HEK293 (cell line): Measurements from ENCODE around the gene OLFM3.

Source experiments
- CTCF ChIA-PET: fragments of 350-600 bp; formaldehyde crosslinking; extraction: SDS; loops from one replicate; lab custom pipeline; 2021; ENCODE audit warnings: antibody characterized with exemption; lab: Yijun Ruan, JAX
- POLR2A ChIA-PET: fragments of 300-600 bp; formaldehyde crosslinking; extraction: SDS; loops from one replicate; lab custom pipeline; 2020; ENCODE audit warnings: antibody characterized with exemption, inconsistent platforms; lab: Yijun Ruan, JAX
- H3K27ac ChIP-seq: fragments of 200-500 bp; sonication (Bioruptor generic); 2 replicates; pipeline ENCODE4 v1.5.1; 2014; ENCODE audit warnings: low read depth, low read length, control low read depth, inconsistent platforms; ENCODE audit errors: extremely low read depth
- H3K36me3 ChIP-seq, 2 experiments: fragments of 200-500 bp in 1 of 2; sonication (Bioruptor generic) in 1 of 2; 1 replicate in 1 of 2; 2 replicates in 1 of 2; pipeline ENCODE4 v1.5.1; 2014 to 2017; ENCODE audit warnings: inconsistent platforms in 2 of 2, low read length in 2 of 2; ENCODE audit not compliant: control insufficient read depth in 2 of 2, insufficient read depth in 1 of 2
- H3K4me1 ChIP-seq: fragments of 200-500 bp; sonication (Bioruptor generic); 2 replicates; pipeline ENCODE4 v1.5.1; 2014; ENCODE audit warnings: mild to moderate bottlenecking, low read length, inconsistent platforms; ENCODE audit not compliant: control insufficient read depth, insufficient read depth
- H3K4me3 ChIP-seq: 2 replicates; pipeline ENCODE4 v1.5.1; 2011; ENCODE audit warnings: low read depth, mild to moderate bottlenecking, control low read depth, low read length, moderate library complexity
- H3K9me3 ChIP-seq: fragments of 200-500 bp; sonication (Bioruptor generic); 2 replicates; pipeline ENCODE4 v1.5.1; 2014; ENCODE audit warnings: low read depth, low read length, inconsistent platforms; ENCODE audit not compliant: control insufficient read depth, insufficient read depth
- ATF2 ChIP-seq: fragments of 450-650 bp; formaldehyde crosslinking; IDR thresholded peaks from 2 replicates; pipeline ENCODE4 v1.5.1; 2016; ENCODE audit warnings: missing biosample characterization, missing genetic modification characterization, low read depth
- BCL11A ChIP-seq: fragments of 450-650 bp; formaldehyde crosslinking; IDR thresholded peaks from 2 replicates; pipeline ENCODE4 v1.5.1; 2016; ENCODE audit warnings: low read depth, missing biosample characterization, missing genetic modification characterization
- HOXA7 ChIP-seq: sonication (generic); formaldehyde crosslinking; IDR thresholded peaks from 2 replicates; pipeline ENCODE4 v1.8.1; 2022; ENCODE audit warnings: missing genetic modification reagents, borderline replicate concordance
- KLF1 ChIP-seq: fragments of 450-650 bp; formaldehyde crosslinking; IDR thresholded peaks from 2 replicates; pipeline ENCODE4 v1.5.1; 2016; ENCODE audit warnings: missing biosample characterization, missing genetic modification characterization
- KLF16 ChIP-seq: fragments of 450-650 bp; formaldehyde crosslinking; IDR thresholded peaks from 2 replicates; pipeline ENCODE4 v1.5.1; 2017; ENCODE audit warnings: missing biosample characterization, missing genetic modification characterization
- KLF9 ChIP-seq: fragments of 450-650 bp; formaldehyde crosslinking; IDR thresholded peaks from 2 replicates; pipeline ENCODE4 v1.5.1; 2016; ENCODE audit warnings: missing biosample characterization, missing genetic modification characterization, low read depth
- REPIN1 ChIP-seq: fragments of 450-650 bp; formaldehyde crosslinking; IDR thresholded peaks from 2 replicates; pipeline ENCODE4 v1.5.1; 2017; ENCODE audit warnings: missing biosample characterization, missing genetic modification characterization, low read depth
- SCRT1 ChIP-seq: fragments of 450-650 bp; formaldehyde crosslinking; IDR thresholded peaks from 2 replicates; pipeline ENCODE4 v1.5.1; 2016; ENCODE audit warnings: missing biosample characterization, missing genetic modification characterization, borderline replicate concordance
- TCF7L2 ChIP-seq: IDR thresholded peaks from 2 replicates; pipeline ENCODE4 v1.6.1; 2011; ENCODE audit warnings: low read depth, mild to moderate bottlenecking, inconsistent platforms, low read length, moderate library complexity, borderline replicate concordance
- ZBTB8A ChIP-seq: fragments of 450-650 bp; formaldehyde crosslinking; IDR thresholded peaks from 2 replicates; pipeline ENCODE4 v1.5.1; 2016; ENCODE audit warnings: missing biosample characterization, missing genetic modification characterization
- ZFHX2 ChIP-seq: fragments of 450-650 bp; formaldehyde crosslinking; conservative IDR thresholded peaks from 2 replicates; pipeline ENCODE4 v1.5.1; 2016; ENCODE audit warnings: missing biosample characterization, missing genetic modification characterization
- ZNF132 ChIP-seq: fragments of 450-650 bp; formaldehyde crosslinking; IDR thresholded peaks from 2 replicates; pipeline ENCODE4 v1.5.1; 2017; ENCODE audit warnings: missing biosample characterization, missing genetic modification characterization, borderline replicate concordance
- ZNF146 ChIP-seq: fragments of 450-650 bp; formaldehyde crosslinking; IDR thresholded peaks from 2 replicates; pipeline ENCODE4 v1.5.1; 2016; ENCODE audit warnings: missing biosample characterization, missing genetic modification characterization
- ZNF157 ChIP-seq: fragments of 450-650 bp; formaldehyde crosslinking; IDR thresholded peaks from 2 replicates; pipeline ENCODE4 v1.5.1; 2016; ENCODE audit warnings: missing biosample characterization, missing genetic modification characterization
- ZNF174 ChIP-seq: fragments of 450-650 bp; formaldehyde crosslinking; IDR thresholded peaks from 2 replicates; pipeline ENCODE4 v1.5.0; 2017; ENCODE audit warnings: missing biosample characterization, mild to moderate bottlenecking, missing genetic modification characterization
- ZNF214 ChIP-seq: fragments of 450-650 bp; formaldehyde crosslinking; IDR thresholded peaks from 2 replicates; pipeline ENCODE4 v1.5.1; 2017; ENCODE audit warnings: missing biosample characterization, mild to moderate bottlenecking, missing genetic modification characterization, borderline replicate concordance
- ZNF26 ChIP-seq: fragments of 450-650 bp; formaldehyde crosslinking; IDR thresholded peaks from 2 replicates; pipeline ENCODE4 v1.5.1; 2016; ENCODE audit warnings: missing biosample characterization, missing genetic modification characterization
- ZNF274 ChIP-seq, 2 experiments: fragments of 200-500 bp in 1 of 2; fragments of 450-650 bp in 1 of 2; sonication (Bioruptor generic) in 1 of 2; formaldehyde crosslinking in 1 of 2; IDR thresholded peaks; 2 replicates each; pipeline versions ENCODE4 v1.5.1 to v1.6.1; 2014 to 2016; ENCODE audit warnings: borderline replicate concordance in 1 of 2, inconsistent platforms in 1 of 2, low read length in 1 of 2, missing biosample characterization in 1 of 2, missing genetic modification characterization in 1 of 2
- ZNF280C ChIP-seq: fragments of 450-650 bp; formaldehyde crosslinking; IDR thresholded peaks from 2 replicates; pipeline ENCODE4 v1.5.1; 2016; ENCODE audit warnings: missing biosample characterization, missing genetic modification characterization
- ZNF324 ChIP-seq: fragments of 450-650 bp; formaldehyde crosslinking; IDR thresholded peaks from 2 replicates; pipeline ENCODE4 v1.5.1; 2016; ENCODE audit warnings: missing biosample characterization, missing genetic modification characterization
- ZNF473 ChIP-seq: fragments of 450-650 bp; formaldehyde crosslinking; IDR thresholded peaks from 2 replicates; pipeline ENCODE4 v1.5.1; 2017; ENCODE audit warnings: missing biosample characterization, missing genetic modification characterization
- ZNF48 ChIP-seq: fragments of 450-650 bp; formaldehyde crosslinking; IDR thresholded peaks from 2 replicates; pipeline ENCODE4 v1.5.1; 2016; ENCODE audit warnings: missing biosample characterization, missing genetic modification characterization
- ZNF510 ChIP-seq: fragments of 450-650 bp; formaldehyde crosslinking; IDR thresholded peaks from 2 replicates; pipeline ENCODE4 v1.5.1; 2018; ENCODE audit warnings: mild to moderate bottlenecking, missing genetic modification characterization, missing biosample characterization; ENCODE audit not compliant: insufficient replicate concordance
- ZNF514 ChIP-seq: fragments of 450-650 bp; formaldehyde crosslinking; IDR thresholded peaks from 2 replicates; pipeline ENCODE4 v1.5.1; 2016; ENCODE audit warnings: missing biosample characterization, missing genetic modification characterization
- ZNF521 ChIP-seq: fragments of 450-650 bp; formaldehyde crosslinking; IDR thresholded peaks from 2 replicates; pipeline ENCODE4 v1.5.1; 2017; ENCODE audit warnings: missing biosample characterization, mild to moderate bottlenecking, missing genetic modification characterization
- ZNF555 ChIP-seq: fragments of 450-650 bp; formaldehyde crosslinking; conservative IDR thresholded peaks from 2 replicates; pipeline ENCODE4 v1.5.1; 2017; ENCODE audit warnings: missing biosample characterization, mild to moderate bottlenecking, missing genetic modification characterization, inconsistent platforms
- ZNF624 ChIP-seq: fragments of 450-650 bp; formaldehyde crosslinking; IDR thresholded peaks from 2 replicates; pipeline ENCODE4 v1.5.1; 2017; ENCODE audit warnings: missing biosample characterization, missing genetic modification characterization
- ZNF626 ChIP-seq: fragments of 450-650 bp; sonication (Bioruptor Pico); formaldehyde crosslinking; IDR thresholded peaks from 2 replicates; pipeline ENCODE4 v1.5.1; 2018; ENCODE audit warnings: missing biosample characterization, missing genetic modification characterization, inconsistent platforms
- ZNF639 ChIP-seq: fragments of 450-650 bp; formaldehyde crosslinking; IDR thresholded peaks from 2 replicates; pipeline ENCODE4 v1.5.1; 2016; ENCODE audit warnings: missing biosample characterization, missing genetic modification characterization
- ZNF660 ChIP-seq: fragments of 450-650 bp; IDR thresholded peaks from 2 replicates; pipeline ENCODE4 v1.5.1; 2018; ENCODE audit warnings: missing biosample characterization, mild to moderate bottlenecking, missing genetic modification characterization

The OLFM3 gene

DNA sequence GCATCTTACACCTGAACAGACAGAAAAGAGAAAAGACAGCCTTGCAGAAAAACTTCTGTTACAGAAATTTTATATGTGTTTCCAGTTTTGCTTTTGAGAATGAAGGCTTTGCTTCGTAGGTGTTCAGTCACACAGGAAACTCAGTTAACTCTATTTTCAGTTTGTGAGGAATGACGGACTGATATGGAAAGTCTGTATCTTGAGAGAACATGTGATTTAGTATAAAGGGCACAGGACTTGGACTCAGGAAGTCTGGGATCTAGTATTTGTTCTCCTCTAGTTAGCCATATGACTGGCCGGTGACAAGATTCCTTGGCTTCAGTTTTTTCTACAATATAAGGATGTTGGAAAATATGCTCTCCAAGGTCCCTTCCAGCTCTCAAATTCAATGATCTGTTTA is 149.1 kb downstream of the OLFM3 start:
- Histone ChIP-seq H3K4me1 (no peaks in the 10 kb centered on the region), H3K36me3 (no peaks in the 10 kb centered on the region), H3K9me3 (no peaks in the 10 kb centered on the region), H3K27ac (no peak overlapping the region), H3K4me3 (no peak overlapping the region)
- ChIA-PET CTCF (interaction anchor here (0.6 to 0.7 kb wide), 3 partner anchors 255 to 1310 kb away, joined by 3 to 8 read pairs (median 4); partner anchors contain the start of gene GPR88), POLR2A (no interaction called here)
- TF ChIP-seq ZFHX2 (no peak), ZNF48 (tag by site-specific recombination) (no peak), ZNF514 (tag by site-specific recombination) (no peak), TCF7L2 (no peak), BCL11A (tag by site-specific recombination) (no peak), ZNF157 (tag by site-specific recombination) (no peak), ZNF639 (tag by site-specific recombination) (no peak), SCRT1 (tag by site-specific recombination) (no peak), REPIN1 (tag by site-specific recombination) (no peak), ZNF132 (tag by site-specific recombination) (no peak), ZNF146 (tag by site-specific recombination) (no peak), ZNF626 (tag by site-specific recombination) (no peak), ZNF521 (no peak), ATF2 (no peak), ZNF274 (IDR thresholded peaks at IDR 0.05; ENCODE audit: low read length) (no peak), ZNF274 (tag by site-specific recombination; IDR thresholded peaks at IDR 0.05; ENCODE audit: borderline replicate concordance) (no peak), ZNF214 (tag by site-specific recombination) (no peak), KLF9 (tag by site-specific recombination) (no peak), ZNF26 (no peak), ZNF324 (no peak), ZNF555 (tag by site-specific recombination) (no peak)

DNA sequence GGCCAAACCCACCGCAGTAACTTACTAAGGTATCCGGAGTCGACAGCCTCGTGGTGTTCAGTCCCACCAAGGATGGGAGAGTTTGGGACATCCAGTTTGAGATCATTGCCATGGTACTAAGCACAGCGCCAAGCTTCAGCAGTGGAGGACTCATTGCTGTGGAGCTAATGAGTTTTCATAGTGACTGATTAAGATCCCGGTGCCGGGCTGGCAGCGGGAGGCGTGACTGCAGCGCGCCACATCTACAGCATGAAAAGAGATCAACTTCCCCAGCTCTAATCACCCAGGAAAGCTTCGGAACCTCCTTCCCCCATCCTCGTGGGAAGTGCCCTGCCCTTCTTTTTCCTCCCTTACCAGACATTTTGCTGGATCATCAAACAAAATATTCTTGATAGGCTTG is 149.9 kb downstream of the OLFM3 start:
- ChIA-PET POLR2A (no interaction called here), CTCF (no interaction called here)
- no peak overlapping the region for H3K4me3 ChIP-seq
- no peaks in the 10 kb centered on the region for H3K36me3 ChIP-seq
- no peak overlapping the region for H3K27ac ChIP-seq
- H3K4me1 ChIP-seq, result no peaks in the 10 kb centered on the region
- H3K9me3 ChIP-seq, result no peaks in the 10 kb centered on the region
- TF ChIP-seq ZBTB8A (tag by site-specific recombination) (no peak), ZNF624 (no peak), ZNF473 (tag by site-specific recombination) (no peak), ZNF639 (tag by site-specific recombination) (no peak), KLF1 (tag by site-specific recombination) (no peak), ZNF660 (tag by site-specific recombination) (no peak), ZNF280C (tag by site-specific recombination) (no peak), ZNF174 (tag by site-specific recombination) (no peak), HOXA7 (CRISPR knock-in tag) (no peak), KLF16 (no peak), ZNF510 (tag by site-specific recombination) (no peak)
